CD14-positive monocyte (primary cell): ENCODE measurements around the gene TRIM59. TPM values are rescaled to one million over a fixed set of nuclear protein-coding genes. Genes with fewer than 3 reads are reported as not detected.
"Not testable (repeated sequence)": the region's sequence is repeated elsewhere in the genome, so short reads cannot be mapped to it uniquely, and the experiment has no call there.

ENCODE experiments used
- DNase-seq, 3 donors: peaks; one replicate each; pipeline ENCODE4 v3.0.0-alpha.2; 2011 to 2022
- H2AFZ ChIP-seq: 2 replicates; pipeline ENCODE4 v1.6.0; 2012; ENCODE audit warnings: mild to moderate bottlenecking, low read depth, low read length, inconsistent platforms; ENCODE audit not compliant: insufficient read depth, poor library complexity, severe bottlenecking
- H3K27ac ChIP-seq, 2 donors: 1 replicate in 1 of 2; 2 replicates in 1 of 2; pipeline ENCODE4 v1.5.1; 2012 to 2013; ENCODE audit warnings: low read length in 2 of 2, control low read depth in 1 of 2, inconsistent platforms in 1 of 2, low read depth in 1 of 2, mild to moderate bottlenecking in 1 of 2
- H3K27me3 ChIP-seq, 2 donors: one replicate each; pipeline versions ENCODE4 v1.6.0 to v1.6.1; 2011 to 2013; ENCODE audit warnings: low read length in 2 of 2; ENCODE audit not compliant: control insufficient read depth in 2 of 2, insufficient read depth in 2 of 2
- H3K36me3 ChIP-seq, 2 donors: replicated peaks in 1 of 2; 1 replicate in 1 of 2; 2 replicates in 1 of 2; pipeline versions ENCODE4 v1.5.1 to v1.6.1; 2012 to 2013; ENCODE audit warnings: low read length in 2 of 2, control low read depth in 1 of 2, inconsistent platforms in 1 of 2, mild to moderate bottlenecking in 1 of 2; ENCODE audit not compliant: insufficient read depth in 2 of 2, control insufficient read depth in 1 of 2
- H3K4me1 ChIP-seq, 2 donors: 1 replicate in 1 of 2; 2 replicates in 1 of 2; pipeline versions ENCODE4 v1.5.1 to v1.6.1; 2012 to 2013; ENCODE audit warnings: low read length in 2 of 2, control low read depth in 1 of 2, inconsistent platforms in 1 of 2, mild to moderate bottlenecking in 1 of 2, moderate library complexity in 1 of 2; ENCODE audit not compliant: insufficient read depth in 2 of 2, control insufficient read depth in 1 of 2
- H3K4me2 ChIP-seq: replicated peaks from 2 replicates; pipeline ENCODE3; 2012; ENCODE audit warnings: low read length, moderate library complexity, mild to moderate bottlenecking; ENCODE audit not compliant: poor library complexity, severe bottlenecking; ENCODE audit errors: extremely low read depth
- H3K4me3 ChIP-seq, 3 experiments: fragments of 200-600 bp in 1 of 3; sonication (generic) in 1 of 3; replicated peaks in 1 of 3; 1 replicate in 2 of 3; 2 replicates in 1 of 3; pipeline ENCODE4 v1.5.1; 2011 to 2013; ENCODE audit warnings: low read length in 3 of 3, mild to moderate bottlenecking in 3 of 3, control low read depth in 2 of 3, low read depth in 2 of 3, inconsistent platforms in 1 of 3, moderate library complexity in 1 of 3
- H3K79me2 ChIP-seq: 2 replicates; pipeline ENCODE4 v1.6.0; 2012; ENCODE audit warnings: mild to moderate bottlenecking, control low read depth, inconsistent platforms, low read length, moderate library complexity; ENCODE audit not compliant: insufficient read depth
- H3K9ac ChIP-seq: 2 replicates; pipeline ENCODE4 v1.6.0; 2017; ENCODE audit warnings: low read length, mild to moderate bottlenecking; ENCODE audit not compliant: insufficient read depth, poor library complexity, severe bottlenecking
- H3K9me3 ChIP-seq, 2 donors: replicated peaks in 1 of 2; 1 replicate in 1 of 2; 2 replicates in 1 of 2; pipeline versions ENCODE4 v1.5.1 to v1.6.1; 2012 to 2013; ENCODE audit warnings: low read length in 2 of 2, control low read depth in 1 of 2; ENCODE audit not compliant: control insufficient read depth in 1 of 2, insufficient read depth in 1 of 2
- H4K20me1 ChIP-seq: 2 replicates; pipeline ENCODE4 v1.6.0; 2012; ENCODE audit warnings: mild to moderate bottlenecking, low read length, control low read depth, moderate library complexity; ENCODE audit not compliant: insufficient read depth
- H3K27ac Mint-ChIP-seq, 7 donors: one replicate each; pipeline ENCODE4 v1.8.0; 2020; ENCODE audit warnings: mild to moderate bottlenecking in 7 of 7, mixed read lengths in 7 of 7, moderate library complexity in 6 of 7, inconsistent platforms in 2 of 7
- H3K27me3 Mint-ChIP-seq, 3 donors: one replicate each; pipeline ENCODE4 v1.8.0; 2021 to 2022; ENCODE audit warnings: low read depth in 3 of 3, mild to moderate bottlenecking in 3 of 3, mixed read lengths in 3 of 3, moderate library complexity in 3 of 3, inconsistent platforms in 1 of 3
- H3K36me3 Mint-ChIP-seq, 2 donors: one replicate each; pipeline ENCODE4 v1.8.0; 2020; ENCODE audit warnings: mixed read lengths in 2 of 2, inconsistent platforms in 1 of 2, mild to moderate bottlenecking in 1 of 2
- H3K4me1 Mint-ChIP-seq: one replicate; pipeline ENCODE4 v1.8.0; 2020; ENCODE audit warnings: mild to moderate bottlenecking, mixed read lengths
- H3K4me3 Mint-ChIP-seq, 2 donors: one replicate each; pipeline ENCODE4 v1.8.0; 2020; ENCODE audit warnings: mild to moderate bottlenecking in 2 of 2, mixed read lengths in 2 of 2, moderate library complexity in 1 of 2
- H3K9me3 Mint-ChIP-seq, 7 donors: one replicate each; pipeline ENCODE4 v1.8.0; 2020 to 2022; ENCODE audit warnings: mixed read lengths in 7 of 7, mild to moderate bottlenecking in 6 of 7, moderate library complexity in 6 of 7, inconsistent platforms in 2 of 7
- CTCF ChIP-seq: fragments of 200-600 bp; IDR thresholded peaks from one replicate; pipeline ENCODE4 v1.8.0; 2022; ENCODE audit warnings: antibody characterized with exemption, mild to moderate bottlenecking
- WGBS: methylation state at CpG from one replicate; pipeline ENCODE4 v1.1.5; 2013; ENCODE audit warnings: missing lambda C conversion rate; ENCODE audit not compliant: insufficient coverage; 5-methylcytosine and 5-hydroxymethylcytosine counted together
- intact Hi-C, 2 donors: fragments of 100-400 bp; cut with micrococcal nuclease; formaldehyde crosslinking; loops; one replicate each; pipeline versions ENCODE4 v1.15.0 to v1.15.1; 2023
- polyA plus RNA-seq, 3 donors: library from polyadenylated mRNA; depleted of rRNA in 1 of 3; unstranded in 2 of 3; stranded (reverse) in 1 of 3; fragments of 300-500 nt in 2 of 3; fragments of >200 nt in 1 of 3; fragmentation: Illumina TruSeq in 2 of 3; gene quantifications; 1 replicate in 2 of 3; 2 replicates in 1 of 3; pipeline ENCODE4 v1.2.3, GENCODE V29; 2012 to 2021

Gene TRIM59
- polyA plus RNA-seq, 3 donors, result 2.5 to 4.2 (median 4.2) TPM

- Mint-ChIP-seq H3K4me1 (peaks cover 23% of the 10 kb centered on the region), H3K27me3 (peaks cover 0 to 7% (median 4%) of the 10 kb centered on the region in 3 donors), H3K36me3 (no peaks in the 10 kb centered on the region), H3K27ac (no peak overlapping the region), H3K9me3 (peaks cover 0 to 10% (median 5%) of the 10 kb centered on the region in 7 donors), H3K4me3 (no peak overlapping the region)
- no peak for TF ChIP-seq CTCF
- no peak overlapping the region for H3K9ac ChIP-seq
- WGBS, result 100% methylated on average over 1 of the region's 1 CpG
- H3K79me2 ChIP-seq, result no peaks in the 10 kb centered on the region
- H3K4me3 ChIP-seq, result no peak overlapping the region
- DNase-seq, result no peak
- peaks cover 17 to 19% of the 10 kb centered on the region in 2 donors for H3K4me1 ChIP-seq
- intact Hi-C loops, result no loop called here
- no peaks in the 10 kb centered on the region for H3K9me3 ChIP-seq
- H3K4me2 ChIP-seq, result no peak overlapping the region
- no peaks in the 10 kb centered on the region for H3K27me3 ChIP-seq
- no peak overlapping the region for H2AFZ ChIP-seq
- H3K36me3 ChIP-seq, result no peaks in the 10 kb centered on the region
- H3K27ac ChIP-seq, result no peak overlapping the region
- no peaks in the 10 kb centered on the region for H4K20me1 ChIP-seq
Observed at GRCh38 chr3:160454995-160455394, 5.4 kb upstream of the TRIM59 start.

GRCh38 chr3:160452251-160452650, 2.7 kb upstream of the TRIM59 start:
- intact Hi-C loops, H3K36me3 ChIP-seq, H3K27ac Mint-ChIP-seq, H3K27me3 Mint-ChIP-seq, H3K27me3 ChIP-seq, H3K9ac ChIP-seq, DNase-seq, H3K9me3 ChIP-seq, H3K4me2 ChIP-seq, H3K4me3 ChIP-seq, H3K27ac ChIP-seq, H4K20me1 ChIP-seq, H3K4me3 Mint-ChIP-seq, H3K36me3 Mint-ChIP-seq, H2AFZ ChIP-seq: not testable (repeated sequence)
- peaks cover 16 to 30% of the 10 kb centered on the region in 2 donors for H3K4me1 ChIP-seq
- Mint-ChIP-seq H3K9me3 (peaks cover 0 to 14% (median 6%) of the 10 kb centered on the region in 7 donors), H3K4me1 (peaks cover 22% of the 10 kb centered on the region)
- 96% methylated on average over 12 of the region's 19 CpGs for WGBS
- H3K79me2 ChIP-seq, result peaks cover 22% of the 10 kb centered on the region
